Colonic mucosa (tissue), 4 donors: ENCODE measurements around the gene CUTC. TPM values are rescaled to one million over a fixed set of nuclear protein-coding genes. Genes with fewer than 3 reads are reported as not detected.

Experiments
- DNase-seq: peaks from one replicate; pipeline ENCODE4 v3.0.0-alpha.2; 2020
- H3K27ac ChIP-seq: fragments of 200-600 bp; one replicate; pipeline ENCODE4 v1.8.0; 2021
- H3K27me3 ChIP-seq: fragments of 200-600 bp; one replicate; pipeline ENCODE4 v1.8.0; 2021
- H3K36me3 ChIP-seq: fragments of 200-600 bp; one replicate; pipeline ENCODE4 v1.8.0; 2021
- H3K4me1 ChIP-seq: fragments of 200-600 bp; one replicate; pipeline ENCODE4 v1.8.0; 2021; ENCODE audit warnings: mild to moderate bottlenecking
- H3K4me3 ChIP-seq: fragments of 200-600 bp; one replicate; pipeline ENCODE4 v1.8.0; 2021
- H3K9ac ChIP-seq, 2 donors: one replicate each; pipeline ENCODE4 v1.7.0; 2013; ENCODE audit warnings: control low read depth in 2 of 2, low read depth in 2 of 2, low read length in 2 of 2
- H3K9me3 ChIP-seq: fragments of 200-600 bp; one replicate; pipeline ENCODE4 v1.8.0; 2021
- intact Hi-C: fragments of 100-400 bp; cut with DNase I; formaldehyde crosslinking; loops from one replicate; pipeline ENCODE4 v1.14.1; 2022
- total RNA-seq, 2 donors: library from RNA; stranded (reverse); fragmentation: NEBNext Ultra II Directional in 1 of 2; extraction: Animal tissue kit (Norgen Biotek cat#: 25700) in 1 of 2; gene quantifications; one replicate each; pipeline ENCODE4 v1.2.1, GENCODE V29; 2021
- TF ChIP-seq, protein P1 (sequence below): fragments of 200-600 bp; IDR thresholded peaks from one replicate; pipeline ENCODE4 v1.8.0; 2022; ENCODE audit warnings: antibody characterized with exemption, mild to moderate bottlenecking
- donor health status: healthy.
- donor health status: DM: no; HTN: no; CAD: no.
- donor health status: DM: no; HTN: no; CAD: no.

The CUTC gene
- total RNA-seq, 2 donors from 2014 or later = 11.2 to 15.6 TPM

DNA sequence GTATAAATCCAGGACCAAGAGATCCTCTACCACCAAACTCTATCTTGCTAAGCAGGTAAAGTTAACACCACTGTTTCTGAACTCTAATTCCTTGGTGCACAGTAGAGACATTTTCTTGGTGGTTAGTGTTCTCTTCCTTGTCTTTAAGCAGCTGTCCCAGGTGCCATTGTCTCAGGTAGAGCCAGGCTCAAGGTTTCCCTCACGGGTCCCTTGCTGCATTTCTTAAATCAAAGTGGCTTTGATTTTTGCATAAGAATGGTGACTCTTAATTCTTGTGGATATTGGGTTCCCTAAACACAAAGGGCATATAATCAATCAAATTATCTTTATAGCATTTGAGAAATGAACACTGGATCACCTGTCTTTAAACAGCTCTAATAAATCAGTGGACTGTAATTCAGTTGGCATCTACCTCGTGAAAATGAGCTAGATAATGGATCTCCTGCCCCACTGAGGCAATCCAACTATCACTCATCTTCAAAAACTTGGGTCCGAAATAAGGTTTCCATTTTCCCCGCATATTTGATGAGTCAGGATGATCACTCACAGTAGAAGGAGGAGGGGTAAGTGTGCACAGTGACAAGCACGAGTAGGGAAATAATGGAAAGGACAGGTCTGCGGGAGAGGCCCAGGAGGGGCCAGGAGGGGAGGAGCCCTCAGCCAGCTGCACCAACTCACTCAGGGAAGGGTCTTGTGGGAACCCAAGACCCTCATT is 52.9 kb downstream of the CUTC start:
- no peak overlapping the region for H3K4me3 ChIP-seq
- no peaks in the 10 kb centered on the region for H3K27me3 ChIP-seq
- no peaks in the 10 kb centered on the region for H3K36me3 ChIP-seq
- intact Hi-C loops = no loop called here
- no peak overlapping the region for H3K27ac ChIP-seq
- TF ChIP-seq, protein P1, sequence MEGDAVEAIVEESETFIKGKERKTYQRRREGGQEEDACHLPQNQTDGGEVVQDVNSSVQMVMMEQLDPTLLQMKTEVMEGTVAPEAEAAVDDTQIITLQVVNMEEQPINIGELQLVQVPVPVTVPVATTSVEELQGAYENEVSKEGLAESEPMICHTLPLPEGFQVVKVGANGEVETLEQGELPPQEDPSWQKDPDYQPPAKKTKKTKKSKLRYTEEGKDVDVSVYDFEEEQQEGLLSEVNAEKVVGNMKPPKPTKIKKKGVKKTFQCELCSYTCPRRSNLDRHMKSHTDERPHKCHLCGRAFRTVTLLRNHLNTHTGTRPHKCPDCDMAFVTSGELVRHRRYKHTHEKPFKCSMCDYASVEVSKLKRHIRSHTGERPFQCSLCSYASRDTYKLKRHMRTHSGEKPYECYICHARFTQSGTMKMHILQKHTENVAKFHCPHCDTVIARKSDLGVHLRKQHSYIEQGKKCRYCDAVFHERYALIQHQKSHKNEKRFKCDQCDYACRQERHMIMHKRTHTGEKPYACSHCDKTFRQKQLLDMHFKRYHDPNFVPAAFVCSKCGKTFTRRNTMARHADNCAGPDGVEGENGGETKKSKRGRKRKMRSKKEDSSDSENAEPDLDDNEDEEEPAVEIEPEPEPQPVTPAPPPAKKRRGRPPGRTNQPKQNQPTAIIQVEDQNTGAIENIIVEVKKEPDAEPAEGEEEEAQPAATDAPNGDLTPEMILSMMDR = no peak
- no peak overlapping the region for H3K9ac ChIP-seq
- H3K9me3 ChIP-seq = no peaks in the 10 kb centered on the region
- H3K4me1 ChIP-seq = no peaks in the 10 kb centered on the region
- no peak for DNase-seq

DNA sequence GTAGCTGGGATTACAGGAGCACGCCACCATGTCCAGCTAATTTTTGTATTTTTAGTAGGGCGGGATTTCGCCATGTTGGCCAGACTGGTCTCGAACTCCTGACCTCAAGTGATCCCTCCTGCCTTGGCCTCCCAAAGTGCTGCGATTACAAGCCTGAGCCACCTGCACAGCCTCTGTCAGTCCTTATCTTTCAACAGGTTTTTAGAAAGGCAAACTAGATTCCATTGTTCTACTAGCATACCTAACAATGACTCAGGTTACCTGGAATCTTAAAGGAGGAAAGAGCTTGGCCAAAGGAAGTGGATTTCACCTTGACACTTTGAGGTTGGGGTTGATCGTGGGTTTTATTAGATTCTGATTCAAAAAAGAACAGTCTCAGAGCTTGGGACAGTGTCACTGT is 53.6 kb downstream of the CUTC start:
- Histone ChIP-seq H3K27me3 (no peaks in the 10 kb centered on the region), H3K9me3 (no peaks in the 10 kb centered on the region), H3K36me3 (no peaks in the 10 kb centered on the region), H3K4me3 (no peak overlapping the region), H3K9ac (no peak overlapping the region), H3K4me1 (no peaks in the 10 kb centered on the region), H3K27ac (no peak overlapping the region)
- no peak for DNase-seq
- TF ChIP-seq, protein P1 = no peak
- intact Hi-C loops = no loop called here

DNA sequence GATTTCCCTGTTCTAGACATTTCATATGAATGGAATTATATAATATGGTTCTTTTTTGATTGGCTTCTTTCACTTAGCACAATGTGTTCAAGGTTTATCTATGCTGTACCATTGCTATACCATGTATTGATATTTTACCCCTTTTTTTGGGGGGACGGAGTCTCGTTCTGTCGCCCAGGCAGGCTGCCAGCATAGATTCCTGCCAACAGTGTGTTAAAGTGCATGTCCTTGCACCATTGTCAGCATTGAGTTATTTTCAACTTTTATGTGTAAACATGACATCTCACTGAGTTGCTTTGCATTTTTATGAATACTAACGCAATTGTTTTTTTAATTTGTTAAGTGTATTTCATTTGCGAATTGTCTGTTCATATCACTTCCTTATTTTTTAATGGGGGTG is 55.3 kb downstream of the CUTC start:
- no peaks in the 10 kb centered on the region for H3K9me3 ChIP-seq
- no peaks in the 10 kb centered on the region for H3K36me3 ChIP-seq
- intact Hi-C loops = no loop called here
- no peak overlapping the region for H3K27ac ChIP-seq
- no peak overlapping the region for H3K9ac ChIP-seq
- H3K27me3 ChIP-seq = no peaks in the 10 kb centered on the region
- no peaks in the 10 kb centered on the region for H3K4me1 ChIP-seq
- no peak overlapping the region for H3K4me3 ChIP-seq
- TF ChIP-seq, protein P1 = no peak
- no peak for DNase-seq

DNA sequence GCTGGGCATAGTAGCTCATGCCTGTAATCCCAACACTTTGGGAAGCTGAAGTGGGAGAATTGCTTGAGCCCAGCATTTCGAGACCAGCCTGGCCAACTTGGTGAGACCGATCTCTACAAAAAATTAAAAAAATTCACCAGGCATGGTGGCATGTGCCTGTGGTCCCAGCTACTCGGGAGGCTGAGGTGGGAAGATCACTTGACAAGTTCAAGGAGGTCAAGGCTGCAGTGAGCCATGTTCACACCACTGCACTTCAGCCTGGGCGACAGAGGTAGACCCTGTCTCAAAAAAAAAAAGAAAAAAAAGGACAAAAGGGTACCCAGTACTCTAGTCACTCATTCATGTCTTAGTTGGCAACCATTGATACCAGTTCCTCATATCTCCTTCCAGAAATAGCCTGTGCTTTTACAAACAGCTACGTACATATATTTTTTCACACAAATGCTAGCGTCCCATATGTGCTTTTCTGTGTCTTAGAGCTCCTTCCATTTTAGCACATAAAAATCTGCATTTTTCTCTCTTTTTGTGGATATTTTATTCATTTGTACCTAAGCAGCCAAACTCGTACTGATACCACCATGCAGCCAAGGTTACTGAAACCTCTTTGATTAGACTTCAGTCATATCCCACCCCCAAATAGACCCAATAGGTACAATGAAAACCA is 55.9 kb downstream of the CUTC start:
- Histone ChIP-seq H3K27ac (no peak overlapping the region), H3K4me3 (no peak overlapping the region), H3K9me3 (no peaks in the 10 kb centered on the region), H3K9ac (no peak overlapping the region), H3K36me3 (no peaks in the 10 kb centered on the region), H3K4me1 (no peaks in the 10 kb centered on the region), H3K27me3 (no peaks in the 10 kb centered on the region)
- intact Hi-C loops = no loop called here
- TF ChIP-seq, protein P1 = no peak
- no peak for DNase-seq

DNA sequence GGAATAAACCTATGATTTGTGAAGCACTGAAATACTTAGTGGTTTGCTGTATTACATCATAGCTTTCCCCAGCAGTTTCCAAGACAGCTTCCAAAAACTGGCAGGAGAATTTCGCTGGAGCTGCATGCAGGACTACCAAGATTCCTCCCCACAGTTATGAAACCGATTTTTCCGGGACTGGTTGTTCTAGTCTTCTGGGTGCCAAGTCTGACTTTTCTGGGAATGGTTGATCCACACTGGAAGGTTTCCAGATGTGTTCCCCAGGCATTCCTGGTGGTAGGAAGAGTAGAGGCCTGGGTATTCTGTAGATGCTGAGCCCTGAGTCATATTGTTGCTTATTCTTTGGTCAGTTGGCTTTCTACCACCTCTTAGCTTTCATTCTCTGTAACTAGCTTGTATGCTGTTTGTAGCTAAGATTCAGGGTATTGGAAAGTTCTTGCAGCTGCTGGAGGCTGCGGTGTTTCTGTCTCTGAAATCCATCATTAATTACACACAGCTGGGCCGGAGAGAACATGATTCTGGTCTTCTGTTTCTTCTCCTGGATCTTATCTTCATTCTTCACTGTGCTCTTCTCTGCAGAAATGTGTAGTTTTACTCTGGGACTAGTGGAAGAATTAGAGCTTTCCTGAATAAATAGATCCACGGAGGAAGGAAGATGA is 56.7 kb downstream of the CUTC start:
- Histone ChIP-seq H3K4me1 (no peaks in the 10 kb centered on the region), H3K4me3 (no peak overlapping the region), H3K9me3 (no peaks in the 10 kb centered on the region), H3K27ac (no peak overlapping the region), H3K27me3 (no peaks in the 10 kb centered on the region), H3K9ac (no peak overlapping the region), H3K36me3 (no peaks in the 10 kb centered on the region)
- TF ChIP-seq, protein P1 = no peak
- DNase-seq = peak; percentile 38
- intact Hi-C loops = no loop called here
